Urinary bladder (tissue), 4 donors: ENCODE results near the gene AGPAT1. TPM values are rescaled to one million over a fixed set of nuclear protein-coding genes. Genes with fewer than 3 reads are reported as not detected.
"Not testable (repeated sequence)": the region's sequence is repeated elsewhere in the genome, so short reads cannot be mapped to it uniquely, and the experiment has no call there.

Experiments
- DNase-seq: peaks from one replicate; pipeline ENCODE4 v3.0.0-alpha.2; 2015; ENCODE audit errors: extremely low spot score
- H3K27ac ChIP-seq: one replicate; pipeline ENCODE4 v1.5.1; 2013; ENCODE audit warnings: low read depth, mild to moderate bottlenecking, moderate library complexity
- H3K36me3 ChIP-seq: one replicate; pipeline ENCODE4 v1.6.1; 2013; ENCODE audit warnings: mild to moderate bottlenecking, moderate library complexity; ENCODE audit not compliant: insufficient read depth
- H3K4me1 ChIP-seq: one replicate; pipeline ENCODE4 v1.6.1; 2013; ENCODE audit warnings: mild to moderate bottlenecking, moderate library complexity; ENCODE audit not compliant: insufficient read depth
- H3K4me3 ChIP-seq: one replicate; pipeline ENCODE4 v1.5.1; 2013; ENCODE audit warnings: low read depth, low read length
- WGBS: extraction: QIAGEN DNeasy Blood & Tissue Kit; methylation state at CpG from one replicate; pipeline ENCODE4 v1.1.7; 2013; 5-methylcytosine and 5-hydroxymethylcytosine counted together
- polyA plus RNA-seq: library from polyadenylated mRNA; stranded (reverse); fragments of 200-250 nt; gene quantifications from one replicate; pipeline ENCODE4 v1.2.3, GENCODE V29; 2013
- total RNA-seq: library from RNA; depleted of rRNA; stranded (reverse); fragments of >200 nt; gene quantifications from one replicate; pipeline ENCODE4 v1.2.3, GENCODE V29; 2014
- donor health status: healthy with polysubstance abuse.
- donor health status: healthy.

The AGPAT1 gene
- total and polyA plus RNA-seq, 2 donors = 13.8 to 93.7 TPM

DNA sequence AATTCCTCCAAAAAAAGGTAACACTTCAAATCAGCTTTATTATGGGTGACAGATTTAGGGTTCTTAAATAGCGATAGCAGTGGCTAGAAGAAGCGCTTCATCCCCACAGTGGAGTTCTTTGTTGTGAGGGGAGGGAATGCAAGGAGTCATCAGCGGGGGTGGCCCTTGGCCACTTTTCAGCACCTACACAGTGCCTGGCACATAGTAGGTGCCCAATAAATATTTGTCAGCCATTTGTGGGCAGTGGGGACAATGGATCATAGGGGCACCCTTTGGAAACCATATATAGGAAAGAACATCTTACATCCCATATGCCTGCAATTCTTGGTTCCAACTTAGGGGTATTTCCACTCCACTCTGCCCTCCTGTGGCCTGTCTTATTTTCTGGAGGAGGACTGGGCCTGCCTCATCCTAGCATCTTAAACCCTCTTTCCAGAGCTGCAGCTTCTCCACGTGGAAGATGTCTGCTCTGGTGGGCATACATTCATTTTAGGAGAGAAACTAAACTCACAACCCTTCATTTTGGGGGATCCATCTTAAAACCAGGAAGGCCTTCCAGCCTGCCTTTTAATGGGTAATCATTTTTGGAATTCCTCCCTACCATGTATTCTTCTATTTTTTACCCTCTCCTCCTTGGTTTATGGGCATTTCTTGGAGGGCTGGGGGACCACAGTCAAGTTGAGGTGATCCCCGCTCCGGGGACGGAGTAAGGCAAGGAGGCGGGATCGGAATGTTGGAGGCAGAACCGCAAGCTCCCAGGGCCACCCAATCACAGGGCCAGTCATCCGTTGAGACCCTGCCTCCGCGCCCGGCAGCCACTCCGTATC, 19.2 kb upstream of the AGPAT1 start:
- no peak for DNase-seq
- 15% methylated on average over 15 of the region's 15 CpGs for WGBS
- H3K4me3 ChIP-seq = peak overlapping the region; percentile 6
- H3K27ac ChIP-seq = peak overlapping the region; percentile 76
- no peaks in the 10 kb centered on the region for H3K36me3 ChIP-seq
- no peaks in the 10 kb centered on the region for H3K4me1 ChIP-seq

DNA sequence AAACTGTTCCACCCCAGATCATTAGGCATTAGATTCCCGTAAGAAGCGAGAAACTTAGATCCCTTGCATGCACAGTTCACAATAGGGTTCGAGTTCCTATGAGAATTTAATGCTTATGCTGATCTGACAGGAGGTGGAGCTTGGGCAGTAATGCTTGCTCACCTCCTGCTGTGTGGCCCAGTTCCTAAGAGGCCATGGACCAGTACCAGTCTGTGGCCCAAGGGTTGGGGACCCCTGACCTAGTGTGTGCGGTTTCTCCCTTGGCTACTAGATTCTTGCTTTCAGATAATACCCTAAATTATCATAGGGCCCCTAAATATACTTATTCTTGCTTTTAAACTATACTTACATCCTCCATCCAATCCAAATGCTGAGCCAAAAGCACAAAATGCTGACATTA, 18.5 kb upstream of the AGPAT1 start:
- H3K4me1 ChIP-seq = no peaks in the 10 kb centered on the region
- no peak overlapping the region for H3K27ac ChIP-seq
- WGBS = 93% methylated on average over 4 of the region's 4 CpGs
- no peaks in the 10 kb centered on the region for H3K36me3 ChIP-seq
- DNase-seq = no peak
- no peak overlapping the region for H3K4me3 ChIP-seq

DNA sequence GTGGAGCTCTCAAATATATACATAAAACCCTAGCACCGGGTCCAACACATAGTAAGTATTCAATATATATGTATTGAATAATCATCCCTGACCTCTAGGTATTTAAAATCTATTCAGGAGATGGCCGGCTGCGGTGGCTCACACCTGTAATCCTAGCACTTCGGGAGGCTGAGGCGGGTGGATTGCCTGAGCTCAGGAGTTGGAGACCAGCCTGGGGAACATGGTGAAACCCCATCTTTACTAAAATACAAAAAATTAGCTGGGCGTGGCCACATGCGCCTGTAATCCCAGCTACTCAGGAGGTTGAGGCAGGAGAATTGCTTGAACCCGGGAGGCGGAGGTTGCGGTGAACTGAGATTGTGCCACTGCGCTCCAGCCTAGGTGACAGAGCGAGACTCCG, 17.2 kb upstream of the AGPAT1 start:
- H3K27ac ChIP-seq, H3K4me1 ChIP-seq, H3K36me3 ChIP-seq, DNase-seq, H3K4me3 ChIP-seq: not testable (repeated sequence)
- 78% methylated on average over 13 of the region's 13 CpGs for WGBS

DNA sequence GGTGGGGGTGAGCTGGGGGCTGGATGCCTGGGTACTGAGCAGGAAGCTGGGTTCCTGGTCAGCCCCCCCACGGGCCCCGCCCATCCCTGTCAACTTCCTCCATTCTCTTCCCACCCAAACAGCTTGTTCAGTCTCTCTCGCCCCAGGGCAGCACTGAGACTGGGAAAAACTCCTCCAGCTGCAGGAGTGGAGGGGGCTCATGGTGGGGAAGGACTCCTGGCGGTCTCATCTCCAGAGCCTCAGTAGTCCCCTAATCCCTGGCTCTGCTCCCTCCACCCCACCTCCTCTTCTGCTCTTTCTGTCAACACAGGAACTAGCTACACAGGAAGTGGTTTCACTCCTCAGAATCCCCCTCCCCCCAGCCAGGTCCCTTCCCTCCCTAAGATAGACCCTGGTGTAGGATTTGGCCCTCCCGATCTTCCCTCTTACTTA, 16.7 kb upstream of the AGPAT1 start, which contains the start of gene GPSM3:
Gene GPSM3, minus strand, starts transcription at position 36 of the 432 bp plus-strand sequence. CDS start 130 bp downstream, outside the sequence.
- 18% methylated on average over 5 of the region's 5 CpGs for WGBS
- peak within 1 kb of the TSS; percentile 42 for H3K4me3 ChIP-seq
- peak within 1 kb of the TSS; percentile 90 for H3K27ac ChIP-seq
- no peaks in the 10 kb centered on the region for H3K4me1 ChIP-seq
- no peaks in the 10 kb centered on the region for H3K36me3 ChIP-seq
- no peak for DNase-seq

DNA sequence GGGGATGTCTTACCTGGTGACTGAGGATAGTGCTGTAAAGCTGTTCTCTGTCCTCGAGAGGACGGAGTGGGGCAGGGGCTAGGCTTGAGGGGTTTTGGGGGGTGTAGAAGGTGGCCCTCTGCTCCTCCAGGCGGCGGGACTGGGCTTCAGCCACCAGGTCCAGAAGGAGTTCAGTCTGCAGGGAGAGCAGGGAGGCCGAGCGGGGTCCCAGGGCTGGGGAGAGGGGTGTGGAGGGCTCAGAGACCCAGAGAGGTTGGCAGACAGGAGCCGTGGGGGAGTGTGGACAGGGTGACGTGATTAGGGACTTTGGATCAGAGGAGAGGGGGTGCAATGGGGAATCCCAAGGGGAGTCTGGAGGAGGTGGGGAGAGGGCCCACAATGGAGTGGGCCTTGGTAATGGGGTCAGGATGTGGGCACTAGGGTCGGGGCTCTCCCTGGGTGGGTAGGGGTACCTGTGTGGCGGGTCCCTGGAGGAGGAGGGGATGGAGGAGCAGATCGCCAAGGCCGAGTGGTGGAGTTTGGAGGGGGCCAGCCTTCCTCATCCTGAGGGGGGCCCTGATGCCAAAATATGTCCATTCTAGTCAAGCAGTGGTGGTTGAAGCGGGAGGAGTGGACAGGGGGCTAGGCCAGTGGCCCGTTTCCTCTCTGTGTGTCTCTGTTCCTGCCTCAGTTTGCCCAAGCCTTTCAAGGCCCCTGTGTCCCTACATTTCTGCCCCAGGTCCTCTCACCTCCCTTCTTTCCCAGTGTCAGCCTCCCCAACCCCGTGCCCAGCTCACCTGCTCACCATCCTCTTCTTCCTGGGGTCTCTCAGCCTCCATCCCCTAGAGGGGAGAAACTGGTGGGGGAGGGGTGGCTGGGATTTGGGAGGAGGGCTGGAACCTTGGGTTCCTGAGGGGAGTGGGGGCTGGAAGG, 16.1 kb upstream of the AGPAT1 start:
- Histone ChIP-seq H3K4me3 (peak overlapping the region; percentile 42), H3K4me1 (no peaks in the 10 kb centered on the region), H3K27ac (peak overlapping the region; percentile 90), H3K36me3 (no peaks in the 10 kb centered on the region)
- DNase-seq = no peak
- 70% methylated on average over 15 of the region's 15 CpGs for WGBS

DNA sequence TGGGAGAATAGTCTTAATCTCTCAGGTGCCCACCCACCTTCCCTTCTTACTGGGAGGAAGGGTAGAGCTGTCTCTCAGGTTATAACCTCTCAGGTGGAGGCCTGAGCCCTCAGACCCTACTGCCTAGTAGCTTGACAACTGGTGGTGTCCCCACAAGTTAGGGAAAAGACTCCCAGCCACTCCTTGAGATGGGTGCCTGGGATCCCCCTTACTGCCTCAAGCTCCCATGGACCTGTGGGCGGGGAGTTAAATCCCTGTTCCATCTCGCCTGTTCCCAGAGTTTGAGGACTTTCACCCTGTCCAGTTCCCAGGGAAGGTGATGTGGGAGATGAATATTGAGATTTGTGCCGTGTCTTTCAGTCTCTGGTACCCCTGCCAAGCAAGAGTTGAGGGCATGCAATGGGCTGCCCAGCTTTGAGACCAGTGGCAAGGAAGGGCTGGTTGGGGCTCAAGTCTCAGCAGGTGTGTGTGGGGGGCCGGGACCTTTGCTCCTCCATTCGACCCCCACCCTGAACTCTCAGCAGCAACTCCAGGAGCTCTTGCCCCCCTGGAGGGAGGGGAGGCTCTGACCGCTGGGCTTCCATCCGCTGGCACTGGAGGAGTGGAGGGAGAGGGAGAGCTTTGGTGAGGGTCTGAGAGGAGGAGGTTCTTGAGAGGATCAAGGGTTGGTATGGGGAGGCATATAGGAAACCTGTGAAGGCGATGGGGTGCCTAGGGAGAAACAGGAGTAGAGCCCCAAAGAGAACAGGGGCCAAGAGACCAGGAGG, 15.2 kb upstream of the AGPAT1 start:
- Histone ChIP-seq H3K4me3 (peak overlapping the region; percentile 81), H3K36me3 (no peaks in the 10 kb centered on the region), H3K27ac (peak overlapping the region; percentile 96), H3K4me1 (no peaks in the 10 kb centered on the region)
- no peak for DNase-seq
- 74% methylated on average over 8 of the region's 8 CpGs for WGBS

DNA sequence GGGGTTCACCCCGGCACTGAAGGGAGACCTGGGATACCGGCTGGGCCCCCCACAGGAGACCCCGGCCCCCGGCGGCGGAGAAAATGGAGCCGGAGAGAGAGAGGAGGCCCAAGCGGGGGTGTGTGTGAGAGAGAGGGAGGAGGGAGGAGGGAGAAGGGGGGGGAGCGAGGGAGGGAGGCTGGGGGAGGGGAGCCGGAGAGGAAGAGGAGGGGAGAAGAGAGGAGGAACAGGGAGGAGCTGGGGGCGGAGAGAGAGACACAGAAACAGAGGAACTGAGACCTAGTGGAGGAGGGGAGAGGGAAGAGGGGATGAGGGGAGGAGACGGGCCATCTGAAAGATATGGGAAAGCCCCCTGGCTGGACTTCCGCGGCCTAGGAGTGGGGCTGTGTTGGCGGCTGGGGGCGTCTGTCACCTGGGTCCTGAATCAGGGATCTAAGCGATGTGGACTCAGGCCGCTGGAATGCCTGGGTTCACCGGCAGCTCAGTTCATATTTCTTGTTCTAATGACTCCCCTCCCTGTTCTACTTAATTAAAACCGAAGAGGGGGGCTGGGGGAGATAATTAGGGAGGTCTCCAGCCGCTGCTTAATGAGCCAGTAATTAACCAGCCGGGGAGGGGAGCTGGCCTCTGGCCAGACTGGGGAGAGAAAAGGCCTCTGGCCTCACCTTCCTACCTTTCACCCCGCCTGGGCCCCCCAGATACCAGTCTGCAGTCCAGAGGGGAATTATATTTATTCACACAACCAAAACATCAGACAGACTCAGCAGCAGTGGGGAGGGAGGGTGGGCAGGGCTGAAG, 14.4 kb upstream of the AGPAT1 start, which contains the start of gene PBX2:
Gene PBX2, minus strand, starts transcription at position 149 of the 798 bp plus-strand sequence. CDS start 287 bp downstream, outside the sequence.
- Histone ChIP-seq H3K4me3 (peak within 1 kb of the TSS; percentile 81), H3K4me1 (no peaks in the 10 kb centered on the region), H3K27ac (peak within 1 kb of the TSS; percentile 96), H3K36me3 (no peaks in the 10 kb centered on the region)
- WGBS = 2% methylated on average over 23 of the region's 23 CpGs
- DNase-seq = peak; percentile 91

DNA sequence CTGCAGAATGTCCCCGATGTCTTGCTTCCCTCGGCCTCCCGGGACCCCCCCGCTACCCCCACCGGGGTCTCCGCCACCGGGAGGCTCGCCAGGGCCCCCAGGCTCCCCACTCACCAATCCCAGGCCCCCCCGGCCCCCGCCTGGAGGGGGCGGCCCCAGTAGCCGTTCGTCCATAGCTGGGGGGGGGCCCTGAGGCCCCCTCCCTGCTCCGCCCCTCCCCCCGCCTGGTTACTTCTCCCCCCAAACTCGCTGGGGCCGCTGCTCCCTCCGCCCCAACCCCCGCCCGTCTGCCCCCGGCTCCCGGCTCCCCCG, 13.8 kb upstream of the AGPAT1 start:
- no peak for DNase-seq
- Histone ChIP-seq H3K4me3 (peak overlapping the region; percentile 81), H3K36me3 (no peaks in the 10 kb centered on the region), H3K4me1 (no peaks in the 10 kb centered on the region), H3K27ac (peak overlapping the region; percentile 81)
- 8% methylated on average over 23 of the region's 23 CpGs for WGBS

DNA sequence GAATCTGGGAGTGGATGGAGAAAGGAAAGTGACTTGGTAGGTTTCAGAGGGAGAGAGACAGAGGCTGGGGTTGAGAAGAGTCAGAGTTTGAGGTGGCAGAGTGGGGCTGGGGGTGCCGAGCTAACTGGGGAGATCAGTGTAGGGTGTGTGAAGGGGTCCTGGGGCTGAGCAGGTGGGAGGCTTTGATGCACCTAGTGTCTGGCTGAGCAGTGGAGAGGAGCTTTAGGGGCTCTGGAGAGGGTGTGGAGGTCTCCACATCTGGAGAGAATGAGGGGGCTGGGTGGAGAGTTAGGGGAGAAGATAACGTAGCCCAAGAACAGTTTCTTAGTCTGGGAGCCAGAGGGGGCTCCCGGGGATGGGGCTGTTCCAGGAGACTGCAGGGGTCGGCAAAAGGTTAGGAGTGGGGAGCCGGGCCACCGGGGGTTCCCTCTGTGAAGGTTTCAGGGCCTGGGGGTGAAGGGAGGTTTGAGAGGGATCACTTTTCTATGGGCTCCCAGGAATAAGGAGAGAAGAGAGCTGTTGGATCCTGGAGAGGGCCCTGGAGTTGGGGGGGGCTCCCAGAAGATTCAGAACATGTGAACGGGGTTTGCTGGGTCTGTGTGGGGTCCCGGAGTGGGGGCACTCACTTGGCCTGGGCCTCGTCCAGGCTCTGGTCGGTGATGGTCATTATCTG, 13.3 kb upstream of the AGPAT1 start:
- DNase-seq = no peak
- no peaks in the 10 kb centered on the region for H3K4me1 ChIP-seq
- H3K27ac ChIP-seq = peak overlapping the region; percentile 81
- no peaks in the 10 kb centered on the region for H3K36me3 ChIP-seq
- H3K4me3 ChIP-seq = peak overlapping the region; percentile 81
- WGBS = 2% methylated on average over 10 of the region's 10 CpGs

DNA sequence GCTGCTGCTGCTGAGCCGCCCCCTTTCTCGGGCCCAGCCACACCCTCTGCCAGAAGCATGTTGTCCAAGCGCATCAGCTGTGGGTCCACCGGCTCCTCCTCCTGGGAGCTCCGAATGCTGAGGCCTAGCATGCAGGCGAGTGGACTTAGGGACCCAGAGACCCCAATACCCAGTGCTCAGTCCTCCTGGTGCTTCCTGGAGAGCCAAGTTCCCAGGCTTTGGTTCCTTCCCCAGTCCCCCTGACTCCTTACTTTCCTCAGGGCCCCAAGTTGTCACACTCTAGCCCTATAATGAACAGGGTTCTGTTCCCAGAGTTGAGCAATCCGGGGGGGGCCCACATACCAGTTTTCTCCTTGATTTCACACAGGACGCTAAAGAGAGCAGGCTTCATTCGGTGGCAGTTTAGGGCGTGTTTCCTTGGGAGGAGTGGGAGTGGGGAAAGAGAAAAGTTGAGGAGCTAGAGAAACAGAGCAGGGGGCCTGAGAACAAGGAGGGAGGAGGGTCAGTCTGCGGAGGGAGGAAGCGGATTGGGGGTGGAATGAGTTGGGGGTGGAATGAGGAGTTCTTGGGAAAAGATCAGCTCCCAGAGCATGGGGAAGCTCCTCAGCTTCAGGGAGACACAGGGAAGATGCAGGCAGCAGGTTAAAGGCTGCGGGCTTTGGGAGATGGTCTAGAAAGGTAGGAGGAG, 12.6 kb upstream of the AGPAT1 start:
- no peak for DNase-seq
- WGBS = 11% methylated on average over 13 of the region's 13 CpGs
- Histone ChIP-seq H3K4me3 (peak overlapping the region; percentile 81), H3K4me1 (no peaks in the 10 kb centered on the region), H3K36me3 (no peaks in the 10 kb centered on the region), H3K27ac (peak overlapping the region; percentile 81)

DNA sequence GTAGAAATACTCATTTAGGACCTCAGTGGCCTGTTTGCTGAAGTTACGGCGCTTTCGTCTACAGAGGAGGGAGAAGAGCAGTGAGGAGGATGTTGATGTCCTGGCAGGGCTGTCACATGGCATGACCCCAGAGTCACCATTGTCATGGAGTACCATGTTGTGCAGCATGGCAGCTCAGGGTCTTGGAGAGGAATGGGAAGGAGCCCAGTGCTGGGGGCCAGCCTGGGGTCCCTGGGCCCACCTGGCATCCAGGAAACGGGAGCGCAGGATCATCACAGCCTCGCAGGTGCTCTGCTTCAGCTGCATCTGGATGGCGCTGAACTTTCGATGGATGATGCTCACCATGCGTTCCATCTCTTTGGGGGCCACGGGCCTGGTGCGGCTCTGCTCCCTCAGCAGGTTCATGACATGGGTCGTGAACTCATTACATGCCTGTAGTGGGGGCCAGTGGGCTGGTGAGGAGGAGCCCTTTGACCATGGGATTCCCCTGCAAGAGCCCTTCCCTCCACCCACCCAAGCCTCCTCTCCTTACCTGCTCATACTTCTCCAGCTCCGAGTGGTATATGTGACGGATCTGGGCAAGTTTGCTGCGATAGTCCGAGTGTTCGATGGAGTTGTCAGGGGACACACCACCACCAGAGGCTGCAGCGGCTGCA, 12.0 kb upstream of the AGPAT1 start:
- 58% methylated on average over 18 of the region's 18 CpGs for WGBS
- H3K36me3 ChIP-seq, H3K4me3 ChIP-seq, H3K4me1 ChIP-seq, H3K27ac ChIP-seq, DNase-seq: not testable (repeated sequence)
